HL-60 (cell line): Measurements from ENCODE around the gene BRSK2.

ENCODE experiments used
- DNase-seq, 2 experiments: peaks; one replicate each; pipeline ENCODE4 v3.0.0-alpha.2; 2010 to 2020; ENCODE audit warnings: low read depth in 1 of 2, low spot score in 1 of 2
- H3K27ac ChIP-seq: fragments of 250-450 bp; sonication (Bioruptor Pico); replicated peaks from 2 replicates; pipeline ENCODE4 v1.5.1; 2020; ENCODE audit warnings: mild to moderate bottlenecking, moderate library complexity
- H3K27me3 ChIP-seq: fragments of 250-450 bp; sonication (Bioruptor Pico); 2 replicates; pipeline ENCODE4 v1.5.1; 2021; ENCODE audit warnings: mild to moderate bottlenecking, moderate library complexity; ENCODE audit not compliant: insufficient read depth, poor library complexity, severe bottlenecking
- H3K4me3 ChIP-seq: replicated peaks from 2 replicates; pipeline ENCODE4 v1.5.1; 2011; ENCODE audit warnings: mild to moderate bottlenecking, control low read depth, low read length; ENCODE audit not compliant: insufficient read depth
- CTCF ChIP-seq: IDR thresholded peaks from one replicate; pipeline ENCODE4 v1.5.1; 2011; ENCODE audit warnings: low read length, control low read depth, inconsistent platforms; ENCODE audit not compliant: insufficient read depth
- GABPA ChIP-seq: IDR thresholded peaks from 2 replicates; pipeline ENCODE4 v1.6.1; 2012; ENCODE audit warnings: low read depth
- POLR2AphosphoS5 ChIP-seq: IDR thresholded peaks from 2 replicates; pipeline ENCODE4 v1.6.1; 2012; ENCODE audit warnings: low read depth
- REST ChIP-seq: IDR thresholded peaks from 2 replicates; pipeline ENCODE4 v1.6.1; 2012; ENCODE audit warnings: low read depth; ENCODE audit not compliant: insufficient replicate concordance
- SPI1 ChIP-seq: IDR thresholded peaks from 2 replicates; pipeline ENCODE4 v1.6.1; 2012; ENCODE audit warnings: low read depth, mild to moderate bottlenecking, borderline replicate concordance

The BRSK2 gene

GRCh38 chr11:1466784-1467183 lies 77.0 kb downstream of the BRSK2 start:
- TF ChIP-seq REST (no peak), POLR2AphosphoS5 (no peak), GABPA (no peak), SPI1 (no peak), CTCF (no peak)
- no peak overlapping the region for H3K27ac ChIP-seq
- DNase-seq, result no peak
- H3K27me3 ChIP-seq, result no peaks in the 10 kb centered on the region
- H3K4me3 ChIP-seq, result no peak overlapping the region

GRCh38 chr11:1467270-1467669 lies 77.5 kb downstream of the BRSK2 start:
- no peak for DNase-seq
- TF ChIP-seq CTCF (no peak), REST (no peak), SPI1 (no peak), POLR2AphosphoS5 (no peak), GABPA (no peak)
- Histone ChIP-seq H3K27ac (no peak overlapping the region), H3K27me3 (no peaks in the 10 kb centered on the region), H3K4me3 (no peak overlapping the region)

GRCh38 chr11:1468002-1468401 lies 78.3 kb downstream of the BRSK2 start:
- no peaks in the 10 kb centered on the region for H3K27me3 ChIP-seq
- TF ChIP-seq REST (no peak), SPI1 (no peak), GABPA (no peak), CTCF (no peak), POLR2AphosphoS5 (no peak)
- no peak overlapping the region for H3K4me3 ChIP-seq
- no peak for DNase-seq
- no peak overlapping the region for H3K27ac ChIP-seq
